Activated CD8-positive, alpha-beta T cell treated with anti-CD3 and anti-CD28 coated beads for 36 hours (primary cell): Measurements from ENCODE around the gene DNAH12. TPM values are rescaled to one million over a fixed set of nuclear protein-coding genes. Genes with fewer than 3 reads are reported as not detected.
"Not testable (repeated sequence)": the region's sequence is repeated elsewhere in the genome, so short reads cannot be mapped to it uniquely, and the experiment has no call there.

Source experiments
- ATAC-seq: fragments of 200-7000 bp; cut with Tn5 transposase; one replicate; pipeline ENCODE4 v1.10.0; 2021; ENCODE audit warnings: mild to moderate bottlenecking, moderate library complexity
- CTCF ChIA-PET: fragments of 350-600 bp; sonication (Branson Sonifier 250); formaldehyde crosslinking; loops from one replicate; lab custom pipeline; 2021; ENCODE audit warnings: antibody characterized with exemption; lab: Charles Lee
- POLR2A ChIA-PET: fragments of 350-600 bp; sonication (Branson Sonifier 250); formaldehyde crosslinking; loops from one replicate; lab custom pipeline; 2021; ENCODE audit warnings: antibody characterized with exemption; lab: Charles Lee
- DNase-seq: peaks from one replicate; pipeline ENCODE4 v3.0.0-alpha.2; 2020
- H3K27ac Mint-ChIP-seq: one replicate; pipeline ENCODE4 v1.8.0; 2021; ENCODE audit warnings: mild to moderate bottlenecking, mixed read lengths
- H3K27me3 Mint-ChIP-seq: one replicate; pipeline ENCODE4 v1.8.0; 2021; ENCODE audit warnings: mixed read lengths
- H3K36me3 Mint-ChIP-seq: one replicate; pipeline ENCODE4 v1.8.0; 2021; ENCODE audit warnings: low read depth, mixed read lengths
- H3K4me1 Mint-ChIP-seq: one replicate; pipeline ENCODE4 v1.8.0; 2021; ENCODE audit warnings: low read depth, mixed read lengths
- H3K4me3 Mint-ChIP-seq: one replicate; pipeline ENCODE4 v1.8.0; 2021; ENCODE audit warnings: mild to moderate bottlenecking, moderate library complexity, mixed read lengths
- H3K9me3 Mint-ChIP-seq: one replicate; pipeline ENCODE4 v1.8.0; 2021; ENCODE audit warnings: mixed read lengths
- intact Hi-C: fragments of 100-400 bp; cut with micrococcal nuclease; formaldehyde crosslinking; loops from one replicate; pipeline ENCODE4 v1.10.0; 2022
- total RNA-seq, 2 experiments: library from RNA; stranded (reverse); gene quantifications; one replicate each; pipeline ENCODE4 v1.2.3, GENCODE V29; 2021
- TF ChIP-seq, protein P1 (sequence below): fragments of 200-600 bp; IDR thresholded peaks from one replicate; pipeline ENCODE4 v1.8.0; 2022; ENCODE audit warnings: antibody characterized with exemption, mild to moderate bottlenecking

DNAH12 gene
- total RNA-seq, 2 experiments from 2014 or later = 0.07 TPM; not detected in 1

GRCh38 chr3:57335283-57335938 lies 208.7 kb downstream of the DNAH12 start:
- Mint-ChIP-seq H3K36me3 (no peaks in the 10 kb centered on the region), H3K27ac (no peak overlapping the region), H3K9me3 (no peaks in the 10 kb centered on the region), H3K4me3 (no peak overlapping the region), H3K27me3 (peaks cover 1% of the 10 kb centered on the region), H3K4me1 (no peaks in the 10 kb centered on the region)
- ATAC-seq (no peak), DNase-seq (no peak)
- TF ChIP-seq, protein P1, sequence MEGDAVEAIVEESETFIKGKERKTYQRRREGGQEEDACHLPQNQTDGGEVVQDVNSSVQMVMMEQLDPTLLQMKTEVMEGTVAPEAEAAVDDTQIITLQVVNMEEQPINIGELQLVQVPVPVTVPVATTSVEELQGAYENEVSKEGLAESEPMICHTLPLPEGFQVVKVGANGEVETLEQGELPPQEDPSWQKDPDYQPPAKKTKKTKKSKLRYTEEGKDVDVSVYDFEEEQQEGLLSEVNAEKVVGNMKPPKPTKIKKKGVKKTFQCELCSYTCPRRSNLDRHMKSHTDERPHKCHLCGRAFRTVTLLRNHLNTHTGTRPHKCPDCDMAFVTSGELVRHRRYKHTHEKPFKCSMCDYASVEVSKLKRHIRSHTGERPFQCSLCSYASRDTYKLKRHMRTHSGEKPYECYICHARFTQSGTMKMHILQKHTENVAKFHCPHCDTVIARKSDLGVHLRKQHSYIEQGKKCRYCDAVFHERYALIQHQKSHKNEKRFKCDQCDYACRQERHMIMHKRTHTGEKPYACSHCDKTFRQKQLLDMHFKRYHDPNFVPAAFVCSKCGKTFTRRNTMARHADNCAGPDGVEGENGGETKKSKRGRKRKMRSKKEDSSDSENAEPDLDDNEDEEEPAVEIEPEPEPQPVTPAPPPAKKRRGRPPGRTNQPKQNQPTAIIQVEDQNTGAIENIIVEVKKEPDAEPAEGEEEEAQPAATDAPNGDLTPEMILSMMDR = no peak
- intact Hi-C loops = no loop called here
- ChIA-PET POLR2A (no interaction called here), CTCF (no interaction called here)

GRCh38 chr3:57331078-57331610 lies 213.0 kb downstream of the DNAH12 start:
- H3K27me3 Mint-ChIP-seq = peaks cover 3% of the 10 kb centered on the region
- ATAC-seq (no peak), DNase-seq (no peak)
- POLR2A ChIA-PET = interaction anchor here (0.6 kb wide), 1 partner anchor 433 kb away, joined by 3 read pairs; no protein-coding TSS in a partner anchor
- CTCF ChIA-PET = interaction anchor here (0.7 to 1.5 kb wide), 2 partner anchors 10 to 186 kb away, joined by 3 to 4 read pairs; no protein-coding TSS in a partner anchor
- intact Hi-C loops = no loop called here
- peaks cover 2% of the 10 kb centered on the region for H3K9me3 Mint-ChIP-seq
- no peak overlapping the region for H3K4me3 Mint-ChIP-seq
- H3K27ac Mint-ChIP-seq = no peak overlapping the region
- H3K4me1 Mint-ChIP-seq = no peaks in the 10 kb centered on the region
- no peaks in the 10 kb centered on the region for H3K36me3 Mint-ChIP-seq
- TF ChIP-seq, protein P1 = no peak

- POLR2A ChIA-PET, H3K9me3 Mint-ChIP-seq, H3K27ac Mint-ChIP-seq, ATAC-seq, DNase-seq, CTCF ChIA-PET, H3K4me3 Mint-ChIP-seq, H3K4me1 Mint-ChIP-seq, H3K27me3 Mint-ChIP-seq, intact Hi-C loops, H3K36me3 Mint-ChIP-seq: not testable (repeated sequence)
Measured at GRCh38 chr3:57326498-57326897, 217.6 kb downstream of the DNAH12 start.

- Mint-ChIP-seq H3K4me1 (no peaks in the 10 kb centered on the region), H3K4me3 (no peak overlapping the region), H3K36me3 (no peaks in the 10 kb centered on the region), H3K27ac (no peak overlapping the region), H3K27me3 (peaks cover 8% of the 10 kb centered on the region), H3K9me3 (no peaks in the 10 kb centered on the region)
- no peak for DNase-seq
- TF ChIP-seq, protein P1 = no peak
- POLR2A ChIA-PET = no interaction called here
- ATAC-seq = no peak
- CTCF ChIA-PET = no interaction called here
- intact Hi-C loops = no loop called here
Measured at GRCh38 chr3:57314204-57314603, 229.9 kb downstream of the DNAH12 start.

- DNase-seq = no peak
- no peaks in the 10 kb centered on the region for H3K9me3 Mint-ChIP-seq
- TF ChIP-seq, protein P1 = no peak
- no peak for ATAC-seq
- POLR2A ChIA-PET = no interaction called here
- no peaks in the 10 kb centered on the region for H3K4me1 Mint-ChIP-seq
- H3K27ac Mint-ChIP-seq = no peak overlapping the region
- CTCF ChIA-PET = no interaction called here
- no peaks in the 10 kb centered on the region for H3K27me3 Mint-ChIP-seq
- no peak overlapping the region for H3K4me3 Mint-ChIP-seq
- intact Hi-C loops = no loop called here
- no peaks in the 10 kb centered on the region for H3K36me3 Mint-ChIP-seq
Measured at GRCh38 chr3:57309769-57310360, 234.3 kb downstream of the DNAH12 start.

- POLR2A ChIA-PET, H3K9me3 Mint-ChIP-seq, ATAC-seq, H3K4me3 Mint-ChIP-seq, H3K27me3 Mint-ChIP-seq, H3K4me1 Mint-ChIP-seq, CTCF ChIA-PET, H3K36me3 Mint-ChIP-seq, H3K27ac Mint-ChIP-seq, intact Hi-C loops, DNase-seq: not testable (repeated sequence)
Measured at GRCh38 chr3:57303520-57303919, 240.6 kb downstream of the DNAH12 start.
